Stimulated activated CD8-positive, alpha-beta memory T cell treated with anti-CD3 and anti-CD28 coated beads, Interleukin-4, amount 100 ng/mL, for 24 hours (primary cell): Measurements from ENCODE around the gene MOGAT3.
"Not testable (repeated sequence)": the region's sequence is repeated elsewhere in the genome, so short reads cannot be mapped to it uniquely, and the experiment has no call there.

Experiments
- DNase-seq: peaks from one replicate; pipeline ENCODE4 v3.0.0-alpha.2; 2020; ENCODE audit warnings: low read depth

Gene MOGAT3

GRCh38 chr7:101203740-101204738 lies 3.2 kb upstream of the MOGAT3 start:
- not testable (repeated sequence) for DNase-seq

GRCh38 chr7:101202603-101202918 lies 1.7 kb upstream of the MOGAT3 start:
- no peak for DNase-seq

GRCh38 chr7:101201695-101202602 lies 1.1 kb upstream of the MOGAT3 start:
- DNase-seq = no peak

GRCh38 chr7:101200504-101200861 lies 353 bp downstream of the MOGAT3 start:
- DNase-seq = no peak

DNA sequence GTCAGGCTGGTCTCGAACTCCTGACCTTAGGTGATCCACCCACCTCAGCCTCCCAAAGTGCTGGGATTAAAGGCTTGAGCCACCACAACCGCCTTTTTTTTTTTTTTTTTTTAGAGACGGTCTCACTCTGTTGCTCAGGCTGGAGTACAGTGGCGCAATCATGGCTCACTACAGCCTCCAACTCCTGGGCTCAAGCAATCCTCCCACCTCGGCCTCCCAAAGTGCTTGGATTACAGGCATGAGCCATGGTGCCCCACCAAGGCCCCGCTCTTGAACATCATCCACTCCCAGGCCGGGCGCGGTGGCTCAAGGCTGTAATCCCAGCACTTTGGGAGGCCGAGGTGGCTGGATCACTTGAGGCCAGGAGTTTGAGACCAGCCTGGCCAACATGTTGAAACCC lies 1.3 kb downstream of the MOGAT3 start:
- not testable (repeated sequence) for DNase-seq

- no peak for DNase-seq
These were observed 2.4 kb downstream of the MOGAT3 start for GRCh38 chr7:101198476-101198875.

DNA sequence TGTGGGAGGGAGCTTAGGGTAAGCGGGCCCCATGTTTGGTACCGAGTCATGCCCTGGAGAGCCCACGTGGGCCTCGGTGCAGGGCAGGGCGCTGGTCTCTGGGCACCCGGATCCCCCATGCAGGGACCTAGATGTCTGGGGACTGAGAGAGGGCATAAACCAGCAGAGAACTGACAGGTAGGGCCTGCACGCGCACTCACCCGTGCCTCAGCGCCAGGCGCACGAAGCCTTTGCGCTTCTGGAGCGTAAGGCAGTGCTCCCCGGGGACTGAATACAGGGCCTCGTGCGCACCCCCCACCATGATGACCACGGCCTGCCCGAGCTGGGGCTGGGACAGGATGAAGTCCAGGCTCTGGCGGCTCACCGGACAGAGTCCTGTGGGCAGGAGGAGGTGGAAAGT lies 2.8 kb downstream of the MOGAT3 start:
- no peak for DNase-seq

DNA sequence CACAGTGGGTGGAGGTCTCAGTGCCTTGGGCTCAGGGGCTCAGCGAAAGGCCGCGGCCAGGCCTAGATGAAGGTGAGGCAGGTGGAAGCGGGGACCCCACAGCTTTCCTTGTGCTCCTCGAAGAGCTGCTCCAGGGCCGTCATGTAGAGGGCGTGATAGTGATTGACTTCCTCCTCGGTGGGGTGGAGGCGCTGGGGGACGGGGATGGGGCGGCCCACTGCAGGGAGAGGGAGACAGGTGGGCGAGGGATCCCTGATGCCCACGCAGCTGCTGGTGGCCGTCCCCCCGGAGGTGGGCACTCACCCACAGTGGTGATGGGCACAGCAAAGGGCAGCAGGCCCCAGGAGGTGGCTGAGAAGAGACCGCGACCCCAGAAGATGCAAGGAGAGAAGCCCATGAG lies 5.0 kb downstream of the MOGAT3 start:
- DNase-seq = no peak

DNA sequence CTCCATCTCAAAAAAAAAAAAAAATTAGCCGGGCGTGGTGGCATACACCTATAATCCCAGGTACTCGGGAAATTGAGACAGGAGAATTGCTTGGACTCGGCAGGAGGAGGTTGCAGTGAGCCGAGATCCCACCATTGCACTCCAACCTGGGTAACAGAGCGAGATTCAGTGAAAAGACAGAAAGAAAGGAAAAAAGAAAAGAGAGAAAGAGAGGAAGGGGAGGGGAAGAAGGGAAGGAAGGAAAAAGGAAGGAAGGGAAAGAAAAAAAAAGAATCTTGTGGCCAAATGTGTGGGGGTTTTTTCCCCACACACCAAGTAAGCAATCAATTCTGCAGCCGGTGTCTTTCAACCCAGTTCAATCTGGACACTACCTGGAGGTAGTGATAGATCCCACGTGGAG lies 11.7 kb downstream of the MOGAT3 start:
- no peak for DNase-seq

DNA sequence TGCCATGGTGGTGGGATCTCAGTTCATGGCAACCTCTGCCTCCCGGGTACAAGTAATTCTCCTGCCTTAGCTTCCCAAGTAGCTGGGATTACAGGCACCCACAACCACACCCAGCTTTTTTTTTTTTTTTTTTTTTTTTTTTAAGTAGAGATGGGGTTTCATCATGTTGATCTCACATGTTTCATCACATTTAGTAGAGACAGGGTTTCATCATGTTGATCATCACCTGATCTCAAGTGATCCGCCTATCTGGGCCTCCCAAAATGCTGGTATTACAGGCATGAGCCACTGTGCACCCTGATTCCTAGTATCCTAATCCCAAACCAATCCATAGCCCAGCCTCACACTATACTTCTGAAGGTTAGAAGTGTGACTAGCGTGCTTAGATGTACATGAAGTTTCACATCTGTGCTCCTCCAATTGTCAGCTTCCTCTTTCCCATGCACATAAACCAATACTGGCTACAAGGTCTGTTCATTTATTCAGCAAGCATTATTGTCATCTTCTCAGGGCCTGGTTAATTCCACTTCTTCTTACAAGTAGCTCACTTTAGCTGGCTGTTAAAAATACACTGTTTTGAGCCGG lies 13.9 kb downstream of the MOGAT3 start:
- no peak for DNase-seq

DNA sequence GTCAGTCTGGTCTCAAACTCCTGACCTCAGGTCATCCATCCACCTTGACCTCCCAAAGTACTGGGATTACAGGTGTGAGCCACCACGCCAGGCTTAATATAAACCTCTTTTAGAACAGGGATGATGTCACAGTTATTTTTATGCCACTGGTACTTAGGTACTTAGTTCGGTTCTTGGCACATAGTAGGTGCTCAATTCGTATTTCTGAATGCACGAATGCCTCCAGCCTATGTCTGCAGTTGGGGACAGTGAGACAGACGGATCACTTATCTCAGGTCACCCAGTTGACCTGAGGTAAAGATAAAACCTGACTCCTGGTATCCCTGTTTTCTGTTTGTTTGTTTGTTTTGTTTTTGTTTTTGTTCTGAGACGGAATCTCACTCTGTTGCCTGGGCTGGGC lies 14.6 kb downstream of the MOGAT3 start:
- no peak for DNase-seq

GRCh38 chr7:101185258-101185839 lies 15.5 kb downstream of the MOGAT3 start:
- no peak for DNase-seq

DNA sequence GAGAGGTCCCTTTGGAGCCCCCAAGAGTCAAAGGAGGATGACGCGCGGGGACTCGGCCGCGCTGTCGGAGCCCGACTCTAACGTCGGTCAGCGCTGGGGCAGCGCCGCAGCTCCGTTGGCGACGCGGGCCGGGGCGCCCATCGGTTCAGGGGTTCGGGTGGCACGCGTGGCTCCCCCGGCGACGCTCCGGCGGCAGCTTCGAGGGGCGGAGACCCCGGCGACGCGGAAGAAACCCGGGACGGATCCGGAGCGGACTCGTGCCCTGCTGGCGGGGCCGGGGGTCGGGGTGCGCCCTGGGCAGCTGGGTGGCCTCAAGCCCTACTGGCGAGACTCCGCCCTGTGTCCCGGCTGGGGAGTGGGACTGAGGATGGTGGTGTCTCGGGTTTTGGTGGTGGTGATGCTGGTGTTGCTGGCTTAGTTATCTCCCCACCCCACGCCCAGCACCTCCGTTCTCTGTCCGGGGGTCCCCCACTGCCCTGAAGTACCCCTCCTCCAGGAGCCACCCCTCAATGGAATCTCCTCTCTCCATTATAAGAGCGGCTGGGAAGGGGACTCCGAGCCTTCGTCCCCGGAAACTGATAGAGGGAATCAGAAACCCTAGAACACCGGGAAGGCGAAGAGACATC lies 20.6 kb downstream of the MOGAT3 start, which contains the start of gene NAT16:
TSS of gene NAT16 (minus strand) at position 164 of the 626 bp plus-strand sequence. CDS start 5,486 bp downstream, outside the sequence.
- DNase-seq = no peak

DNA sequence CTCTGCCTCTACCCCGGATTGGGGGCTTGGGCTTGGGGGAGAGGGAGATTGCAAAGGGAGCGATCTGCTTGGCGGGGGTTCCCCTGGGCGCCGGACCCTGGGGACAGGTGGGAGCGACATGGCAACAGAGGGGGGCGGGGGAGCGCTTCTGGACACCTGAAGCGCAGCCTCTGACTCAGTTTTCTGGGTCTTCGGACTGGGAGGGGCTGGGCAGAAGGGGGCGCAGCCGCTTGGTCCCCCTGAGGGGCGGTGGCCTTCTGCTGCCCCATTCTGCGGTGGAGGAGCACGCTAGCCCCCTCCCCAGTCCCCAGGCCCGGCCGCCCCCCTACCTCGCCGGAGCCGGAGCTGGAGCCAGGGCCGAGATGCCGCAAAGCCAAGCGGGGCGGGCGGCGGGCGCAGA lies 21.1 kb downstream of the MOGAT3 start:
- DNase-seq = no peak

- DNase-seq = no peak
These were observed 21.7 kb downstream of the MOGAT3 start for GRCh38 chr7:101179117-101179516.

GRCh38 chr7:101177644-101178043 lies 23.2 kb downstream of the MOGAT3 start:
- DNase-seq = no peak

DNA sequence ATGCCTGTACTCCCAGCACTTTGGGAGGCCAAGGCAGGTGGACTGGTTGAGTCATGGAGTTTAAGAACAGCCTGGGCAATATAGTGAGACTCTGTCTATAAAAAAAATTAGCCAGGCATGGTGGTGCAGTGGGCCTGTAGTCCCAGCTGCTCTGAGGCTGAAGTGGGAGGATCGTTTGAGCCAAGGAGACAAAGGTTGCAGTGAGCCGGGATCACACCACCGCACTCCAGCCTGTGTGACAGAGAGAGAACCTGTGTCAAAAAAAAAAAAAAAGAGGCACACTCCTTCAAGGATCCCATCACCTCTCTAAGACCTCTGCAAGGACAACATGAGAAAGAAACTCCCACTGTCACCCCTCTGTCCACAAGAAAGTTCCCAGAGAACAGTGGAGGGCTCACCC lies 25.2 kb downstream of the MOGAT3 start:
- DNase-seq = no peak

- DNase-seq = no peak
These were observed 26.4 kb downstream of the MOGAT3 start for GRCh38 chr7:101174322-101174854.

GRCh38 chr7:101173752-101174244 lies 27.0 kb downstream of the MOGAT3 start:
- no peak for DNase-seq

- no peak for DNase-seq
These were observed 27.7 kb downstream of the MOGAT3 start for GRCh38 chr7:101172854-101173751.
